A549 (cell line): ENCODE results near the gene UBE2E2.

Experiments used
- CEBPB ChIP-seq, 2 experiments: fragments of >200 bp in 1 of 2; sonication (Bioruptor Twin) in 1 of 2; formaldehyde crosslinking in 1 of 2; IDR thresholded peaks; 2 replicates each; pipeline ENCODE4 v1.6.1; 2012 to 2016
- JUN ChIP-seq, 2 experiments: fragments of >200 bp; sonication (Bioruptor Twin); formaldehyde crosslinking; IDR thresholded peaks; 2 replicates in 1 of 2; 3 replicates in 1 of 2; pipeline ENCODE4 v1.6.1; 2016 to 2017
- POLR2A ChIP-seq: IDR thresholded peaks from 2 replicates; pipeline ENCODE4 v1.6.1; 2012; ENCODE audit warnings: mild to moderate bottlenecking, low read length
- SMC3 ChIP-seq: fragments of >200 bp; sonication (Bioruptor Twin); formaldehyde crosslinking; IDR thresholded peaks from 3 replicates; pipeline ENCODE4 v1.6.1; 2018; ENCODE audit warnings: inconsistent platforms
- TF ChIP-seq, protein P1 (sequence below): fragments of 450-650 bp; IDR thresholded peaks from 2 replicates; pipeline ENCODE4 v1.6.1; 2014; ENCODE audit warnings: antibody characterized with exemption
- TF ChIP-seq, protein P2 (sequence below): fragments of >200 bp; sonication (Bioruptor Twin); formaldehyde crosslinking; IDR thresholded peaks from 3 replicates; pipeline ENCODE4 v1.5.1; 2016
- TF ChIP-seq, protein P3 (sequence below): IDR thresholded peaks from 2 replicates; pipeline ENCODE4 v1.6.1; 2012
- TF ChIP-seq, protein P4 (sequence below): fragments of 200-600 bp; sonication (generic); IDR thresholded peaks from 2 replicates; pipeline ENCODE4 v1.6.1; 2016; ENCODE audit warnings: antibody characterized with exemption, mild to moderate bottlenecking, moderate library complexity

DNA sequence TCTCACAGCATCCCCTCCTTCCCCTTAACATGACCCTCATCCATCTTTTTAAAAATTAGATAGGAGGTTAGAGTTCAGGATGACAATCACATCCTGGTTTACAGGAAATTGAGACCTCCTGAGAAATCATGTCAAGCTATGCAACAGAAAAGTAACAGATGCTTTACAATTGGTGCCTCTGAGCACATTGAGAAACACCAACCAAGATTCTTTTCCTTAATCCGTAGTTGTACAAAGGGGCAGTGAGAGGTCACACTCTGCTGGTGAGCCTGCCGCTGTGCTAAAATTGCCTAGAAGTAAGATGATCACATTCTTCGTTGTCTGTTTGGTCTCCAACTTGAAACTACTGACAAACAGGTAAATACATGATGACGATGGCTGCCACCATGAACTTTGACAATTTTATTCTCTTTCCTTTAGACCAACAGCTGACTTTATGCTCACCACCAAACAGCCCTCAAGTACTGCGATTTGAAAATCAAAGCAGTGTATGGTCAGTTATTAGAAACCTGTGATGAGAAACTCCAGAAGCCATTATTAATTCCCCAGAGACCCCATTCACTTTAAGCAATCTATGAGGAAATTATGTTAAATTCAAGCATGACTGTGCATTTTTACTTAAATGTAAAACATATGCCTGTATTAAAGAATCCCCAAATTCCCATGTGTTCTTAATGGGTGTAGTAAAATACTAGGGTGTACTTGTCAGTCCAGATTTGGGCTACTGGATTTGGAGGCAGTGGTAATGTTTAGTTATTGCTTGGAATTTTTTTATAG, 392.0 kb downstream of the UBE2E2 start:
- TF ChIP-seq, protein P1, sequence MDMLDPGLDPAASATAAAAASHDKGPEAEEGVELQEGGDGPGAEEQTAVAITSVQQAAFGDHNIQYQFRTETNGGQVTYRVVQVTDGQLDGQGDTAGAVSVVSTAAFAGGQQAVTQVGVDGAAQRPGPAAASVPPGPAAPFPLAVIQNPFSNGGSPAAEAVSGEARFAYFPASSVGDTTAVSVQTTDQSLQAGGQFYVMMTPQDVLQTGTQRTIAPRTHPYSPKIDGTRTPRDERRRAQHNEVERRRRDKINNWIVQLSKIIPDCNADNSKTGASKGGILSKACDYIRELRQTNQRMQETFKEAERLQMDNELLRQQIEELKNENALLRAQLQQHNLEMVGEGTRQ, result no peak
- TF ChIP-seq, protein P2, sequence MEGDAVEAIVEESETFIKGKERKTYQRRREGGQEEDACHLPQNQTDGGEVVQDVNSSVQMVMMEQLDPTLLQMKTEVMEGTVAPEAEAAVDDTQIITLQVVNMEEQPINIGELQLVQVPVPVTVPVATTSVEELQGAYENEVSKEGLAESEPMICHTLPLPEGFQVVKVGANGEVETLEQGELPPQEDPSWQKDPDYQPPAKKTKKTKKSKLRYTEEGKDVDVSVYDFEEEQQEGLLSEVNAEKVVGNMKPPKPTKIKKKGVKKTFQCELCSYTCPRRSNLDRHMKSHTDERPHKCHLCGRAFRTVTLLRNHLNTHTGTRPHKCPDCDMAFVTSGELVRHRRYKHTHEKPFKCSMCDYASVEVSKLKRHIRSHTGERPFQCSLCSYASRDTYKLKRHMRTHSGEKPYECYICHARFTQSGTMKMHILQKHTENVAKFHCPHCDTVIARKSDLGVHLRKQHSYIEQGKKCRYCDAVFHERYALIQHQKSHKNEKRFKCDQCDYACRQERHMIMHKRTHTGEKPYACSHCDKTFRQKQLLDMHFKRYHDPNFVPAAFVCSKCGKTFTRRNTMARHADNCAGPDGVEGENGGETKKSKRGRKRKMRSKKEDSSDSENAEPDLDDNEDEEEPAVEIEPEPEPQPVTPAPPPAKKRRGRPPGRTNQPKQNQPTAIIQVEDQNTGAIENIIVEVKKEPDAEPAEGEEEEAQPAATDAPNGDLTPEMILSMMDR, result no peak
- no peak for TF ChIP-seq SMC3
- no peak for TF ChIP-seq JUN (IDR thresholded peaks at IDR 0.05)
- no peak for TF ChIP-seq POLR2A
- TF ChIP-seq CEBPB (IDR thresholded peaks at IDR 0.05), result no peak
- TF ChIP-seq, protein P3, sequence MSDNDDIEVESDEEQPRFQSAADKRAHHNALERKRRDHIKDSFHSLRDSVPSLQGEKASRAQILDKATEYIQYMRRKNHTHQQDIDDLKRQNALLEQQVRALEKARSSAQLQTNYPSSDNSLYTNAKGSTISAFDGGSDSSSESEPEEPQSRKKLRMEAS, result no peak
- TF ChIP-seq, protein P4, sequence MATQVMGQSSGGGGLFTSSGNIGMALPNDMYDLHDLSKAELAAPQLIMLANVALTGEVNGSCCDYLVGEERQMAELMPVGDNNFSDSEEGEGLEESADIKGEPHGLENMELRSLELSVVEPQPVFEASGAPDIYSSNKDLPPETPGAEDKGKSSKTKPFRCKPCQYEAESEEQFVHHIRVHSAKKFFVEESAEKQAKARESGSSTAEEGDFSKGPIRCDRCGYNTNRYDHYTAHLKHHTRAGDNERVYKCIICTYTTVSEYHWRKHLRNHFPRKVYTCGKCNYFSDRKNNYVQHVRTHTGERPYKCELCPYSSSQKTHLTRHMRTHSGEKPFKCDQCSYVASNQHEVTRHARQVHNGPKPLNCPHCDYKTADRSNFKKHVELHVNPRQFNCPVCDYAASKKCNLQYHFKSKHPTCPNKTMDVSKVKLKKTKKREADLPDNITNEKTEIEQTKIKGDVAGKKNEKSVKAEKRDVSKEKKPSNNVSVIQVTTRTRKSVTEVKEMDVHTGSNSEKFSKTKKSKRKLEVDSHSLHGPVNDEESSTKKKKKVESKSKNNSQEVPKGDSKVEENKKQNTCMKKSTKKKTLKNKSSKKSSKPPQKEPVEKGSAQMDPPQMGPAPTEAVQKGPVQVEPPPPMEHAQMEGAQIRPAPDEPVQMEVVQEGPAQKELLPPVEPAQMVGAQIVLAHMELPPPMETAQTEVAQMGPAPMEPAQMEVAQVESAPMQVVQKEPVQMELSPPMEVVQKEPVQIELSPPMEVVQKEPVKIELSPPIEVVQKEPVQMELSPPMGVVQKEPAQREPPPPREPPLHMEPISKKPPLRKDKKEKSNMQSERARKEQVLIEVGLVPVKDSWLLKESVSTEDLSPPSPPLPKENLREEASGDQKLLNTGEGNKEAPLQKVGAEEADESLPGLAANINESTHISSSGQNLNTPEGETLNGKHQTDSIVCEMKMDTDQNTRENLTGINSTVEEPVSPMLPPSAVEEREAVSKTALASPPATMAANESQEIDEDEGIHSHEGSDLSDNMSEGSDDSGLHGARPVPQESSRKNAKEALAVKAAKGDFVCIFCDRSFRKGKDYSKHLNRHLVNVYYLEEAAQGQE, result no peak
